ENCODE results near the gene SAMD7.

The SAMD7 gene

DNA sequence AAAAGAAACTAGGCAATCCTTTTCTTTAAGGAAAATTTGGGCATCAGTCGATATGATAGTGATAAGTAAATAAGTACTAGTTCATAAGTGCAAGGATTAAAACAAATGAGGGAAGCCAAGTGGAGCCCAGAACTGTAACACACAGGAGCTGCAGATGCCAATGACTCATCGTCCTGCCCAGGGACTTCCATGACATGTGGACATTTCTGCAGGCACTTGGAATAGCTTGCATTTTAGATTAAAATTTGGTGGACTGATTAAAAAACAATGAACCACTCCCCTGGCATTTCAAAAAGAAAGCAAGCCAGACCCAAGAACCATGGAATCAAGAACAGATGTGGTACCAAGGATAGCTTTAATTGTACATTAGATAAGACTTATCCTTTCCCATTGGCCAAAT lies 2.9 kb downstream of the SAMD7 start:
- no peak for DNase-seq

DNA sequence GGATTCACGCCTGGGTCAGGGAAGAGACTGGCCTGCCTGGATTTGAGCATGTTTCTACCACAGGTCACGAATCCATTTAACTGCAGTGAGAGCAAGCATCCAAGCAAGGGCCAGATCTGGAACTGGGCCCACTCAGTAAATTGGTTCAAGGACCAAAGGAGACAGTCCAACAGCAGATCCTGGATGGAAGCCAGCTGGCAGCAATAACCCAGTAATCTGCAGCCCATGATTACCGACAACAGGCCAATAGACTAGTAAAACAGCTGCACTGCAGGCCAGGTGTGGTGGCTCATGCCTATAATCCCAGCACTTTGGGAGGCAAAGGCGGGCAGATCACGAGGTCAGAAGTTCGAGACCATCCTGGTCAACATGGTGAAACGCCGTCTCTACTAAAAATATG lies 11.8 kb downstream of the SAMD7 start:
- no peak for DNase-seq

DNA sequence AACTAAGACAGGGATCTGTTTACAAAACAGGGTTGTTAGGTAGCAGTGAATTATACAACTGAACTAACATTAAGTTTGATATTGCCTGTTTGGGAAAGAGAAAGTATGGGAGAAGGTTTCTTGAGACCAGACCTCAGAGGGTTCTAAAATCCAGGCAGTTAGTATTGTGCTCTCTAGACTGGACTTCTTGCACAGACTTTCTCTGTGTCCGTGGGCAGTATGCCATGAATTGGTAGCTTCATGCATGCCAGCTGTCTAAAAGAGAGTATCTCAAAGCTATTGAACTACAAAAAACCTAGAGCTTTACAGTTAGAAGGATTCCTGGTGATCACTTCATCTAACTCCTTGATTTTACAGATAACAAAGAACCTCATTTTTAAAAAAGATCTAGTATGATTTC lies 12.5 kb downstream of the SAMD7 start:
- DNase-seq = no peak

DNA sequence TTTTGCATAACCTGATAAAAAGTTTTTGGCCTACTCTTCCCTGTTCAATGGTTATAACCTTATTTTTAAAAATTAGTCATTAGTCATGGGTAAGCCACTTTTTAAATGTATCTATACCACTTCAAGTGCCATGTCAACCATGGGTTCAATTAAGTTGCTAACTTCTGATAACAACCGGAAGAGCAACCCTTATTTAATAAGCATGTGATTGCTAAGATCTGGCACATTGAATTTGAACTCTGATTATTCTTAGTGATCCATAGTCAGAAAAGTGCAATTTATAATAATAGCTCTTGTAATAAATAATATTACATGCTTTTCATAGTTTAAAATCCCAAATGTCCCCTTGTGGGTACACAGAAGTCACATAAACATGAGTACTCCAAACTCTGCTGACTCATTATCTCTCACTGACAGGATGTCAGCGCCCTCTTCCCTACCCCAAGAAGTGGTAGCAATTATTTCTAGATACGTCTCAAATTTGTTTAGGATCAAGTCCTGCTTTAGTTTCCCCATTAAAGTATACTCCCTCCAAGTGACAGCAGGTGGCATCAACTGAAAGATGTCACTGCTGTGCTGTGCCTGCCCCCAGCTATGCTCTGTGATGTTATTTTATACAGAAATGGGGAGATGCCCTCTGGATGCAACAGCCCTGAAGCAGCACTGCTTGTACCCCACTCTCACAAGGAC lies 18.6 kb downstream of the SAMD7 start:
- DNase-seq = no peak

DNA sequence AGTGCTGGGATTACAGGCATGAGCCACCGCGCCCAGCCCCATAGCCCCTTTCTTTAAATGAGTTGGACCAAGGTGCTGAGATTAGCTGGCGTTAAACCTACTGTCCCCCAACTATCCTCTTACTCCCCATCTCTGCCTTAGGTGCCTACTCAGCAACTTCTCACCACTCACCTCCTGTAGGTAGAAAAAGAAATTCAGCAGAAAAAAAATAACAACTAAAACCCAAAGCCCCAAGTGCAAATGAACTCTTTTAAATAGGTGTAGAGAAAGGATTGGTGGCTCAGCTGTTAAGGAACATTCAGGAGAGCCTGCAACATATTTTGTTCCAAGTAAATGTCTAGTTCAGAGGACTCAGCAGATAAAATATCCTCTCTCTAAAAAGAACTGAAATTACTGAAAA lies 19.5 kb downstream of the SAMD7 start:
- DNase-seq = no peak

DNA sequence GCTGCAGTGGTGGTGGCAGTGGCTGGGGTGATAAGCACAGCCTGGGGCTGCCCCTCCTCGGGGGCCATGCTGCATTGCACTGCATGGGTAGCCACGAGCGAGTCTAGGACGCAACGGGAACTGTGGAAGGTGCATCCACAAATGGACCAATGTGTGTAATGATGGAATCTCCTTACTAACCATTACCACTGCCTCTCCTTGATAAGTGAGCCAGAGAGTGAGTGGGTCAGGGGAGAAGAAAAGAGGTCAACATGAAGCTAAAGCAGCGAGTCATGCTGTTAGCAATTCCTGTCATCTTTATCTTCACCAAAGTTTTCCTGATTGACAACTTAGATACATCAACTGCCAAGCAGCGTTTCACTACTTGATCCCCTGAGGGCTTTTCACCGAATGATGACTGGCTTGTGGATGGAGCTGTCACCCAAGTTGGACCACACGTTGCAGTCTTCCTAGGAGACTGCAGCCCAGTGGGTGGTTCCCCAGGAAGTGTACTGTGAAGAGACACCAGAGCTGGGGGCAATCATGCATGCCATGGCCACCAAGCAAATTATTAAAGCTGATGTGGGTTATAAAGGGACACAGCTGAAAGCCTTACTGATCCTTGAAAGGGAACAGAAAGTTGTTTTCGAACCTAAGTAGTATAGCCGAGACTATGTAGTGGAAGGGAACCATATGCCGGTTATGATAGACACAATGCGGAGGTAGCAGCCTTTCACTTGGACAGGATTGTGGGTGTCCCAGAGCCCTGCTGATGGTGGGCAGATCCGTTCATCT lies 20.6 kb downstream of the SAMD7 start:
- no peak for DNase-seq

DNA sequence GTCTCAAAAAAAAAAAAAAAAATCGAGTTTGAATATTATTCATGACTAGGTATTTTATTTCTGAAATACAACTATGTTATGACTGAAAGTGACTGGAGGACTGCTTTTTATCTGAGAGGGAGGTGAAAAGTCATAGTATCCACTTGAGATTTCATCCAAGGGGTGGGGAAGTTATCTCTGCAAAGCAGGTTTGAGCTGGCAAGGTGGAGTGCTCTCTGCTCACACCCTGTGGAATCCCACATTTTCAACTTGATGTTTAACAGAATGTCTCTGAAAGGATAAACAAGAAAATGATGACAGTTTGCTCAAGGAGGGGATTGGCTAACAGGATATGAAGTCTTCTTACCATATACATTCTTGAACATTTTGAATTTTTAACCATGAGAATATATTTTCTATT lies 27.9 kb downstream of the SAMD7 start:
- DNase-seq = no peak

DNA sequence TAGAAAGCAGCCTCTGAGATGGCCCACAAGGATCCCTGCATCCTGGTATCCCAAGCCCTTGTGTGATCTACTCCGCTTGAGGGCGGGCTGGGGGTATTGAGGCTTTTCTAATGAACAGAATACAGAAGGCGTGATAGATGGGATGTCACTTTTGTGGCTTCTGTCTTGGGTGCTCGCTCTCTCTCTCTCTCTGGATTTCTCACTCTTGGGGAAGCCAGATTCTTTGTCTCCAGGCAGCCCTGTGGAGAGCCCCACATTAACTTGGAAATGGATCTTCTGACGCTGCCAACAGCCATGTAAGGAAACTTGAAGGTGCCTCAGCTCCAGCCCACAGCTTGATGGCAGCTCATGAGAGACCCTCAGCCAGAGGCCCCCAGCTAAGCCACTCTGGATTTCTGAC lies 28.4 kb downstream of the SAMD7 start:
- DNase-seq = no peak

DNA sequence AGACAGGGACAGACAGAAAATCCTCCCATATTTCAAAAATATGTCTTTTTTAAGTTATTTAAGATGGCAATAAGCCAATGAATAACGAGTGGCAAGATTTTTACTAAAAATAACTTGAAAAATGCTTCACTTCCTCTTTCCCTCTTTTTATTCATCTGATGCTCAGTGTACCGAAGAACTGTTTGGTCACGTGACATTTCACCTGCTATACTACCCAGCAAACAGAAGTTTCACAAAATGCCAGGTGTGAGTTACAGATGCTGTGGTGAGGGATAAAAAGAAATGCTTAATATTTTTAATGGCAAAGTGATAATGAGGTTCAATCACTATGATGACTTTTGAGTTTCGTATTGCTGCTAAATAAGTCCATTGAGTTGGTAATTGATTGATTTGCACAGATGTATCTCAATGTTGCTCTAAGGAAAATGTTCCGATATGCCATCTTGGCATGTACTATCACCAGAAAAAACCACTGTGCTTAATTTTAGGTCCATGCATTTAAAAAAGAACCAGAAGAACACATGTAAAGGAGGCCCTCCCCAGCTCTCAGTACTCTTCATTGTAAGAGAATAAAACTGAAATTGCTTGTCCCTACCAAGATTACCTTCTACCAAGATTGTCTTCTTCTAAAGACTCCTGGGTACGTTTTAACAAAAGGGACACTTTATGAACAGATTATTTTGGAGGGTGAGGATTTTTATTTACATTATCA lies 29.3 kb downstream of the SAMD7 start:
- DNase-seq = no peak

DNA sequence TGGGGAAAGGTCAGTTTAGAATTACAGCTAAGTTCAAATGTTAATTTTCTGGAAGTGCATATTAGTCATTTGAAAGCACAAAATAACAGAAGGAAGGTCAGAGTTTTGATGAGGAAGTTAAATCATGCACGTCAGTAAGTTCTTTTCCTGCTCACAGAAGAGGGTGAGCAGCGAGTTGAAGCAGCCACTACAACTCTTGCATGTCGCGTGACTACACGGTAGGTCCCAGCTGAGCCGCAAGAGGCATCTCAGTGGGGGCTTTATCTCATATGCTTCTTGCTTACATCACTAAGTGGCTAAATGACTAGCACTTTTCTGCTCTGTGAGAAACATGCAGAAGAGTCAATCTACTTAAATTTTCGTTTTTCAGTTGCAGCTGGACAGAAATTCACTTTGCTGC lies 33.9 kb downstream of the SAMD7 start:
- no peak for DNase-seq

DNA sequence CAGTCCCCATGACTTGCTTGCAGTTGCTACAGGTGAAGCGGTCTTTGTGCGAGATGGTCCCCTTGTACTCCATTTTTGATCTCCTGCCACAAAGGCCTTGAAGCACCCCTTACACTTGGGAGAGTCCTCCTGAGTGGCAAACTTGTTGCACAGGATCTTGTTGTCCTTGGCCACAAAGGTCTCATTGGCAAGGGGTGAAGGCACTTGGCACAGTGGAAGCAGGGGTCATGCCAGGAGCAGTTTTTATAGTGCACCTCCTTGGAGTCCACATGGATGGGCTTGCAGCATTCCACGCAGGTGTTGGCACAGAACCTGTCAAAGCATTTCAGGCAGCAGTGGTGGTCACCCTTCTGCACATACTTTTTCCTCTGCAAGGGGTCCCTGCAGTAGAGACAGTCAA lies 35.0 kb downstream of the SAMD7 start:
- no peak for DNase-seq

DNA sequence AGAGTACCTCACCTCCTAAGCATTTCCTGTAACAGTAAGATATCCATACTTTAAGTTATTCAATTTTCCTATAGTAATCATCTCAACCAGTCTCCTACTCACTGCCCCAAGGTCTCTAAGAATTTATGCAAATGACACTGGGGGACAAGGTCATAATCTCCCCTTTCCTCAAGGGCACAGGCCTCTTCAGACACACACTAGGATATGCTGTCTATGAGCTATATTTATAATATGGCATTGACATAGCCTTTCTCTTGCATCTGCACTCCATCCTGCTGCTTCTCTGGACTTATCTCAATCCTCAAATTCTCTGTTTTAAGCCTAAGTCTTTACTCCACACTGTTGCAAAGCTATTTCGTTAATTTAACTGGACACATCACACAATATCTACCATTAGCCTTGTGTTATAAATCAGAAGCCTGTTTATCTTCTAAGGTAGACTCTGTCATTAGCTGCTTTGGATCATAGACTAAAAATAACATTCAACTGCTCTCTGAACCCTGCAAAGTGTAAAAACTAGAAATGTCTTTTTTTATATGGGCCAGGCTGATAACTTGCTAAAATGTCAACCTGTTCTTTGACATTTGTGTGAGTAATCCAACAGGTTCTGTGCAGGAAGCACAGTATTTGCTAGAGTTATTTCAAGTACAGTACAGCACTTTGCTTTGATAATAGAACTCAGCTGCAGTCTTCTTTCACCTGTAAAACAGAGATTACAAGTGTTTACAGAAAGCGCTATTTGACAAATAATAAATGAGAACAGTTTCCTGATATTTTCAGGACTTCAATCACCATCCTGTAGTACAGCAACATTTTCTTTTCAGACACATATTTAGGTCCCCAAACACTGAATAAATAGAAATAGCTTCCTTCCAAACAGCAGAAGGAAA lies 37.4 kb downstream of the SAMD7 start:
- DNase-seq = no peak

DNA sequence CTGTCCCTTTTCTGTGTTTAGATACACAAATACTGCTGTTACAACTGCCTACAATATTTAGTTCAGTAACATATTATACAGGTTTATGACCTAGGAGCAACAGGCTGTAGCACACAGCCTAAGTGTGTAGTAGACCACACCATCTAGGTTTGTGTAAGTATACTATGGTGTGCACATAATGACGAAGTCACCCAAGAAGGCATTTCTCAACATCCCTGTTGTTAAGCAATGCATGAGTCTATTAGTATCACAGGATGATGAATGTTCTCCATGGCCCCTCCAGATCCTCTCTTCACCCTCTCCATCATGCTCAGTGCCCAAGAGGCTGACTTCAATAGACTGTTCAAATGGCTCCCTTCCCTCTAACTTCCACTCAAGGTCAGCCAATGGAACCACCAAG lies 40.7 kb downstream of the SAMD7 start:
- no peak for DNase-seq

DNA sequence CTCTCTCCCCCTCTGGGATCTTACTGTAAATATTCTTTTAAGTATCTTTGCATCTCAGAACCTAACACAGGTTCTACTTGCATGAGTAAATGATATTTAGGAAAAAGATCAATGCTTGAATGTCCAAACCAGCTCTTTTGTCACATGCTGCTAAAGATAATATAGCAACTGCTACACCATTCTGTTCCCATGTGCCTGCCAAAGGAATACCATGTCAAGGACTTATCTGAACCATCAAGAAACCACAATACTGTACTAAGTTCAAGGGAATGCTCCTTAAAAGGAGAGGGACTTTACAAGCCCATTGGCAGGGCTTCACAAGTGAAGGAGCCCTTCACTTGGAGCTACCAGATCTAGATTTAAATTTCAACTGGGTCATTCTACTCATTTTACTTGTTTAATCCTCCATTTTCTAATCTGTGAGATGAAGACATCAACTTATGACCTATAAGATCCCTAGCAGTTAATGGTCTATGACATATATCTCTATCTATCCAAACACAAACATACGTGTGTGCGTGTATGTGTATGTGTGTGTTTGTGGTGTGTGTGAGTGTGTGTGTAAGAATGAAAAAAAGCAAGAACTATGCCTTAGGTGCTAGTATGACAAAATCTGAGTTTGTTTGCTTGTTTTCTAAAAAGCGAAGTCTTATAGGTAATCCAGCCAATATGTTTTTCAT lies 42.2 kb downstream of the SAMD7 start:
- no peak for DNase-seq

DNA sequence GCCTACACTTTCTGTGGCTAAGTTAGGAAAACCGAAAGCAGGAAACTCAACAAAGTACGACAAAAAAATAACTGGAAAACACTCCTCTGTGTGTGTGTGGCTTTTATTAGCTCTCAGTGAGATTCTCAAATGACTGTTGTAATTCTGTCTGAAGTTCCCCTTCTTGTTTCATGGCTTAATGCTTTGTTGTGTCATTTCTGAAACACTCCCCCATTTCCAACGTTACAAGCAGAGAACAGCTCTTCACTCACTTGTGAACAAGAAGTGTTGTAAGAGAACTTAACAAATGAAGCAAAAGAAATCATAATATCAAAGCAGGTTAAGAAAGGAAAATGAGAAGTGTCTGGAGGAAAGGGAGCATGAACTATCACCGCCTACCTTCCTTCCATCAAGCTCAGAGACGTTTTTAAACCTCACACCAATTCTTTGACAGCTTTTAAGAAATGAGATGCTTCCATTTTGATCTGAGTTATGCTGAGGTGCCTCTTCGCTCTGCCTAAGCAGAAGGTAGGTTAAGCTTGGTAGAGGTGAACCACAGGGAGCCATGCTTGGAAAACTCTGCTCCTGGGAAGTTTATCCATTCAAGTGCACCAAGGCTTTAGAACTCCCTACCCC lies 42.9 kb downstream of the SAMD7 start:
- DNase-seq = no peak

DNA sequence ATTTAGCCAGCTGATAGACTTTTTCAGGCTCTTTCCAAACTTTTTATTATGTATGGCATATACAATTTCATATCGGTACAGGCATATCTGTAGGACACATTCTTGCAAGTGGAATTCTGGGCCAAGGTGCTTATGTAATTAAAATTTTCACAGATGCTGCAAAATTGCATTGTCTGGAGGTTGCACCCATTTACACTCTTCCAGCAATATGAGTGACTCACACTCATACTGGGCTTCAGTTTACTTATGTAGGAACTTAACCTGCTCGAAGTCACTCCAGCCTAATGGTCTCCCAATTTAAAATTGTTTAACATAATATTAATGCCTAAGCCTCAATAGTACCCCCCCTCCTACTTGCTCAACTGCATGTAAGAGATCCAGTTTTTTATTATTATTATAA lies 44.0 kb downstream of the SAMD7 start:
- no peak for DNase-seq

DNA sequence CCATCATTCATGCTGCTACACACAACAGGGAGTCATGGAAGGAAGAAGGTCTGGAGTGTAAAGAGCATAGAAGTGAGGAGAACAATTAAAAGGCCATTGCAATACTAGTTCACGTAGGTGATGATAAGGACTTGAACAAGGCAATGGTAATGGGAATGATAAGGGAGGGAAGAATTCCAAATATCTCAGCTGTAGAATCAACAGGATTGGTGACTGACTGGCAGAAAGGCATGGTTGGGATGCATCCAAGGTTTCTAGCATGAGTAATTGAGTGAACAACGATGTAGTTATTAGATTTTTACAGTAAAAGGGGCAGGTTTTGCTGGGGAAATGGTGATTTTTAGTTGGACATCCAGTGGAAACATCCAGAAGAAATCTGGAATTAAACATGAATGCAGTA lies 52.8 kb downstream of the SAMD7 start:
- DNase-seq = no peak

DNA sequence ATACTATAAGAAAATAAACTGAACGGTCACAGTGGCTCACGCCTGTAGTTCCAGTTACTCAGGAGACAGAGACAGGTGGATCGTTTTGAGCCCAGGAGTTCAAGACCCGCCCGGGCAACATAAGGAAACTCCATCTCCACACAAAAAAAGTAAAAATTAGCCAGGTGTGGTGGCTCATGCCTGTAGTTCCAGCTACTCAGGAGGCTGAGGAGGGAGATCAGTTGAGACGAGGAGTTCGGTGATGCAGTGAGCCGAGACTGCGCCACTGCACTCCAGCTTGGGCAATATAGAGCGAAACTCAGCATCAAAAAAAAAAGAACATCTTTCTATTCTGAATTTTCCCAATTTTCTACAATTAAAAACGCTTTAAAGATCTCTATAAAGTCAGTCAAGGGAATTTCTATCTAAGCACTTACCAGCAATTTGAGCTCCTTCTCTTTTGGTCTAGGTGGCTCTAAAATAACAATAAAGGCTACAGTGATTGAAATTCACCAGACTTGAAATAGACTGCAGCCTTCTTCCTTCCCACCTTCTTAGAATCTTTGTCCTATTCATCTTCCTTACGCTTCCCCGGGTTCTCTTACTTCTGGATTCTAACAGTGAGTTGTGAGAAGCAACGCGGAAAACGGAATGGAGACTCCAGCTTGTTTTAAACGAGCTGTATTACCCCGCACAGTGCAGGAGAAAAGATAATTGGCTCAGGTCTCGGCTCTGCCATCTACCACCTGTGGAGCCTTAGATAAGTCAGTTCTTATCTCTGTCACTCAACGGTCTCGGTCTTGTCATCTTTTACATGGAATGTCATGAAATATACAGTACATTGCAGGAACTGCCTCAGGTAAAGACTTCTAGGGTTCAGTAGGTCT lies 54.4 kb downstream of the SAMD7 start:
- no peak for DNase-seq

DNA sequence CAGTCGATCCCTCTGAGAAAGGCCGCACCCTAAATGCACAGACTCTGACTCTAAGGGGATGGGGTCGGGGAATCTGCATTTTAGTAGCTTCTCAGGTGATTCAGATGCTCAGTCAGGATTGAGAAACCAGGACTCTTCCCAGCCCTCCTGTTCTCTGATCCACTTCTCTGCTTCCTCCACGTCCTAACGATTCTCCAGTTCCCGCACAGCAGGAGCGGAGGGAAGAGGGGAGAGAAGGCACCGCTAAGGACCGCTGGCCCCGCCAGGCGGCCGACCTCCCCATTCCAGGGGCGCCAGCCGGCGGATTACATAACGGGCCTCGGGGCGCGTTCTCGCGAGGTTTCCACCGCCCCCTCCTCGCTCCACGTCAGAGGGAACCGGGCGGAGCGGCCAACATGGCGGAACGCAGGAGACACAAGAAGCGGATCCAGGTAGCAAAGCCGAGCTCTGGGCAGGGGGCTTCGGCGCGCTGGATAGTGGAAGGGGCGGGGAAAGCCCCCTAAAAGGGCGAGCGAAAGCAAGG lies 55.1 kb downstream of the SAMD7 start, which contains the start of gene SEC62:
TSS of gene SEC62 (plus strand) at position 380 of the 523 bp plus-strand sequence. CDS start at position 396, 16 bp downstream.
- DNase-seq = peak; percentile 99
